K562 (cell line): ENCODE results near the gene PRTN3. TPM values are rescaled to one million over a fixed set of nuclear protein-coding genes. Genes with fewer than 3 reads are reported as not detected.

Experiments
- ARID4B ChIP-seq: sonication (generic); formaldehyde crosslinking; IDR thresholded peaks from 2 replicates; pipeline ENCODE4 v1.8.0; 2022; ENCODE audit warnings: mild to moderate bottlenecking, missing genetic modification reagents
- ARNT ChIP-seq, 2 experiments: fragments of 450-650 bp; IDR thresholded peaks; 2 replicates each; pipeline ENCODE4 v1.6.1; 2016; ENCODE audit warnings: mild to moderate bottlenecking in 1 of 2
- ATF4 ChIP-seq: fragments of 450-650 bp; formaldehyde crosslinking; IDR thresholded peaks from 2 replicates; pipeline ENCODE4 v1.4.0; 2022; ENCODE audit warnings: mild to moderate bottlenecking, moderate library complexity
- CCNT2 ChIP-seq: IDR thresholded peaks from 2 replicates; pipeline ENCODE4 v1.6.1; 2011; ENCODE audit warnings: borderline replicate concordance, low read depth, mild to moderate bottlenecking, moderate library complexity, mixed read lengths, low read length; ENCODE audit not compliant: insufficient read length; ENCODE audit errors: extremely low read depth
- CXXC5 ChIP-seq: fragments of 250-450 bp; sonication (Bioruptor Pico); IDR thresholded peaks from 2 replicates; pipeline ENCODE4 v1.8.0; 2022; ENCODE audit warnings: inconsistent platforms, mild to moderate bottlenecking, moderate library complexity
- ETS1 ChIP-seq: conservative IDR thresholded peaks from 2 replicates; pipeline ENCODE4 v1.6.1; 2011; ENCODE audit warnings: low read depth, mild to moderate bottlenecking, low read length; ENCODE audit not compliant: control insufficient read depth
- FOS ChIP-seq: IDR thresholded peaks from 3 replicates; pipeline ENCODE4 v1.6.1; 2011; ENCODE audit not compliant: insufficient read length; ENCODE audit errors: extremely low read depth
- FOSL1 ChIP-seq: fragments of 200-800 bp; sonication (Bioruptor generic); conservative IDR thresholded peaks from 2 replicates; pipeline ENCODE4 v1.6.1; 2016; ENCODE audit warnings: missing genetic modification characterization, missing compliant biosample characterization
- HDAC2 ChIP-seq: fragments of 450-650 bp; IDR thresholded peaks from 2 replicates; pipeline ENCODE4 v1.6.1; 2016; ENCODE audit warnings: mild to moderate bottlenecking
- KAT2B ChIP-seq: IDR thresholded peaks from one replicate; pipeline ENCODE4 v1.6.1; 2012; ENCODE audit warnings: low read depth, mild to moderate bottlenecking, control low read depth, inconsistent platforms, low read length, moderate library complexity
- NKRF ChIP-seq: fragments of 450-650 bp; IDR thresholded peaks from 2 replicates; pipeline ENCODE4 v1.6.1; 2016; ENCODE audit warnings: borderline replicate concordance
- POLR2AphosphoS2 ChIP-seq: IDR thresholded peaks from 2 replicates; pipeline ENCODE4 v1.6.1; 2012; ENCODE audit warnings: low read length, improper control_type of control experiment
- RCOR1 ChIP-seq, 2 experiments: IDR thresholded peaks; 2 replicates each; pipeline ENCODE4 v1.6.1; 2012; ENCODE audit warnings: low read depth in 2 of 2, low read length in 2 of 2, borderline replicate concordance in 1 of 2, improper control_type of control experiment in 1 of 2
- SMARCB1 ChIP-seq: IDR thresholded peaks from 2 replicates; pipeline ENCODE4 v1.6.1; 2011; ENCODE audit warnings: improper control_type of control experiment, low read depth; ENCODE audit not compliant: insufficient read length
- TCFL5 ChIP-seq: fragments of 250-450 bp; sonication (Bioruptor Pico); conservative IDR thresholded peaks from 2 replicates; pipeline ENCODE4 v1.6.1; 2021; ENCODE audit warnings: mild to moderate bottlenecking, moderate library complexity, matching md5 sums
- TFAM ChIP-seq: fragments of 250-450 bp; sonication (Bioruptor Pico); conservative IDR thresholded peaks from 2 replicates; pipeline ENCODE4 v1.5.0; 2021; ENCODE audit warnings: mild to moderate bottlenecking, moderate library complexity
- ZFX ChIP-seq: sonication (generic); formaldehyde crosslinking; IDR thresholded peaks from 2 replicates; pipeline ENCODE4 v1.8.0; 2022; ENCODE audit warnings: mild to moderate bottlenecking, missing genetic modification reagents, moderate library complexity
- ZKSCAN8 ChIP-seq: fragments of 200-800 bp; sonication (Bioruptor generic); IDR thresholded peaks from 2 replicates; pipeline ENCODE4 v1.6.1; 2016; ENCODE audit warnings: missing genetic modification characterization, missing compliant biosample characterization
- ZNF41 ChIP-seq: fragments of 250-450 bp; sonication (Bioruptor Pico); conservative IDR thresholded peaks from 2 replicates; pipeline ENCODE4 v1.4.0; 2020; ENCODE audit warnings: mild to moderate bottlenecking
- ZNF717 ChIP-seq: fragments of 250-450 bp; sonication (Bioruptor Pico); IDR thresholded peaks from 2 replicates; pipeline ENCODE4 v1.5.0; 2021
- ZNF764 ChIP-seq: fragments of 250-450 bp; sonication (Bioruptor Pico); IDR thresholded peaks from 2 replicates; pipeline ENCODE4 v1.4.0; 2020; ENCODE audit warnings: low read depth, mild to moderate bottlenecking, moderate library complexity
- polyA plus RNA-seq, 8 experiments: library from polyadenylated mRNA; depleted of rRNA in 4 of 8; stranded (reverse) in 5 of 8; unstranded in 3 of 8; fragments of >200 nt; fragmentation: Nextera tagmentation in 2 of 8; fragmentation: Illumina TruSeq in 1 of 8; extraction: Ambion mirVana in 2 of 8; extraction: Trizol in 1 of 8; gene quantifications; 2 replicates each; pipeline versions ENCODE4 v1.2.1 to v1.2.3, GENCODE V29; 2011 to 2014; ENCODE audit warnings: inconsistent platforms in 1 of 8, missing spikeins in 1 of 8
- total RNA-seq, 7 experiments: library from RNA; depleted of rRNA in 6 of 7; stranded (reverse); fragments of >200 nt in 6 of 7; fragmentation: Illumina TruSeq in 2 of 7; extraction: Trizol in 2 of 7; gene quantifications; 2 replicates each; pipeline versions ENCODE4 v1.2.1 to v1.2.3, GENCODE V29; 2011 to 2021; ENCODE audit warnings: low replicate concordance in 1 of 7

PRTN3 gene
- total and polyA plus RNA-seq, 9 of the 15 experiments (the other 6 are each of a cell fraction or from before 2014, with no cell fraction given), result 0.14 to 0.86 (median 0.43) TPM; not detected in 3

GRCh38 chr19:863315-863620 is 22.5 kb downstream of the PRTN3 start (continued):
- TF ChIP-seq FOSL1 (tag) (no peak), ZNF764 (CRISPR knock-in tag) (no peak), KAT2B (no peak), ZFX (CRISPR knock-in tag) (0 out of 2 replicates have a peak, but pooled peaks have one; percentile 12), NKRF (no peak), ETS1 (no peak), ZKSCAN8 (CRISPR knock-in tag) (peak; percentile 90; the same call in 1 of the 2 replicates), ZNF717 (CRISPR knock-in tag) (no peak), TFAM (no peak), CXXC5 (no peak), HDAC2 (no peak), SMARCB1 (no peak), ZNF41 (CRISPR knock-in tag) (no peak), ARID4B (CRISPR knock-in tag) (no peak), CCNT2 (no peak), TCFL5 (CRISPR knock-in tag) (no peak), RCOR1 (IDR thresholded peaks at IDR 0.05; ENCODE audit: borderline replicate concordance in 1 of 2, low read depth in 2 of 2, low read length in 2 of 2) (no peak), ARNT (IDR thresholded peaks at IDR 0.05) (peak in 1 of 2 experiments; percentile 22; a peak in 1 of 4 replicates), POLR2AphosphoS2 (no peak), ATF4 (CRISPR knock-in tag) (no peak), FOS (no peak)
